UCSD-AML1 (cell line): Measurements from ENCODE around the gene FARSB.
"Not testable (repeated sequence)": the region's sequence is repeated elsewhere in the genome, so short reads cannot be mapped to it uniquely, and the experiment has no call there.

Source experiments
- DNase-seq: peaks from one replicate; lab custom pipeline; 2025; ENCODE audit not compliant: unreplicated experiment; lab: John Stamatoyannopoulos, UW

FARSB gene

GRCh38 chr2:222608081-222608480, 47.8 kb downstream of the FARSB start:
- DNase-seq, result no peak

GRCh38 chr2:222606306-222606705, 49.6 kb downstream of the FARSB start:
- no peak for DNase-seq

GRCh38 chr2:222604749-222605515, 51.0 kb downstream of the FARSB start:
- no peak for DNase-seq

- DNase-seq, result no peak
Measured at GRCh38 chr2:222603501-222603900, 52.4 kb downstream of the FARSB start.

- no peak for DNase-seq
Measured at GRCh38 chr2:222598611-222599010, 57.3 kb downstream of the FARSB start.

GRCh38 chr2:222595581-222595980, 60.3 kb downstream of the FARSB start:
- no peak for DNase-seq

GRCh38 chr2:222594679-222595078, 61.2 kb downstream of the FARSB start:
- DNase-seq, result no peak

- no peak for DNase-seq
Measured at GRCh38 chr2:222592176-222592575, 63.7 kb downstream of the FARSB start.

- no peak for DNase-seq
Measured at GRCh38 chr2:222591661-222592060, 64.2 kb downstream of the FARSB start.

- DNase-seq, result not testable (repeated sequence)
Measured at GRCh38 chr2:222584589-222584988, 71.3 kb downstream of the FARSB start.

GRCh38 chr2:222582928-222583327, 73.0 kb downstream of the FARSB start:
- no peak for DNase-seq

- no peak for DNase-seq
Measured at GRCh38 chr2:222577341-222577740, 78.6 kb downstream of the FARSB start.

GRCh38 chr2:222576171-222577081, 79.5 kb downstream of the FARSB start:
- no peak for DNase-seq

GRCh38 chr2:222575618-222576017, 80.3 kb downstream of the FARSB start:
- DNase-seq, result no peak

- DNase-seq, result no peak
Measured at GRCh38 chr2:222572751-222573174, 83.1 kb downstream of the FARSB start.

- DNase-seq, result no peak
Measured at GRCh38 chr2:222572264-222572721, 83.6 kb downstream of the FARSB start.

- no peak for DNase-seq
Measured at GRCh38 chr2:222569826-222570225, 86.1 kb downstream of the FARSB start.

GRCh38 chr2:222568865-222569264, 87.0 kb downstream of the FARSB start:
- no peak for DNase-seq

- DNase-seq, result no peak
Measured at GRCh38 chr2:222566229-222566628, 89.7 kb downstream of the FARSB start.

- no peak for DNase-seq
Measured at GRCh38 chr2:222563936-222564335, 92.0 kb downstream of the FARSB start.

- no peak for DNase-seq
Measured at GRCh38 chr2:222563106-222563718, 92.7 kb downstream of the FARSB start.
